Measurements from ENCODE around the gene DYNLT1.
"Not testable (repeated sequence)": the region's sequence is repeated elsewhere in the genome, so short reads cannot be mapped to it uniquely, and the experiment has no call there.

Gene DYNLT1

DNA sequence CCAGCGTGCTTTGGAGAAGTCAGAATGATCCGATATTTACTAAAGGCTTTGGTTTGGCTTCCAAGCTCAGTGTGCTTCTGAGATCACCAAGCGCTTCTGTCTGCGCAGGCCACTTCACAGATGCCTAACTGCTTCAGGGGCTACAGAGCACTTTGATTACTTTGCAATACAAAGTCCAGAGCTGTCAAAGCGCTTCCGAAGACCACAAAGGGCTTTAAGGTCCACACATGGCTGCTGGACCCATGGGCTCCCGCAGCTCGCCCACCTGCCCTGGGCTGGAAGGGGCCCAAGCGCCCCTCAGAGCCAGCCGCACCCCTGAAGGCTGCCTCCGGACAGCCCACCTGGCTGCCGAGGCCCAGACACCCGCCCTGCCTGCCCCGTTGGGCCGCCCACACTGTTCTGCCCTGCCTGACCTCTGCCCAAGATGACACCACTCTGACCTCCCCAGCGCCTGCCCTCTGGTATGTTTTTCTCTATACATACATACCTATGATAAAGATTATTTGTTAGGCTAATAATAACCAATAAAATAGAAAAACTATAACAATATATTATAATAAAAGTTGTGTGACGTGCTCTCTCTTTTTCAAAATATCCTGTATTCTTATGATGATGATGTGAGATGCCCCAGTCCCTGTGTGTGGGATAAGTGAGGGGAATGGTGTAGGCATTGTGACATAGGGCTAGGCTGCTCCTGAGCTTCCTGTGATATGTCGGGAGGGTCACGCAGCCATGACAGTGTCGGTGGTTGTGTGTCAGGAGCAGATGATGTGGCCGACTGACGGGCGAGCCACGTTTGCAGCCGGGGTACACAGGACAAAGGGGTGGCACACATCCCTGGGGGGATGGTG, 22.6 kb downstream of the DYNLT1 start:
- DNase-seq (ENCODE audit: low spot score) = no peak

DNA sequence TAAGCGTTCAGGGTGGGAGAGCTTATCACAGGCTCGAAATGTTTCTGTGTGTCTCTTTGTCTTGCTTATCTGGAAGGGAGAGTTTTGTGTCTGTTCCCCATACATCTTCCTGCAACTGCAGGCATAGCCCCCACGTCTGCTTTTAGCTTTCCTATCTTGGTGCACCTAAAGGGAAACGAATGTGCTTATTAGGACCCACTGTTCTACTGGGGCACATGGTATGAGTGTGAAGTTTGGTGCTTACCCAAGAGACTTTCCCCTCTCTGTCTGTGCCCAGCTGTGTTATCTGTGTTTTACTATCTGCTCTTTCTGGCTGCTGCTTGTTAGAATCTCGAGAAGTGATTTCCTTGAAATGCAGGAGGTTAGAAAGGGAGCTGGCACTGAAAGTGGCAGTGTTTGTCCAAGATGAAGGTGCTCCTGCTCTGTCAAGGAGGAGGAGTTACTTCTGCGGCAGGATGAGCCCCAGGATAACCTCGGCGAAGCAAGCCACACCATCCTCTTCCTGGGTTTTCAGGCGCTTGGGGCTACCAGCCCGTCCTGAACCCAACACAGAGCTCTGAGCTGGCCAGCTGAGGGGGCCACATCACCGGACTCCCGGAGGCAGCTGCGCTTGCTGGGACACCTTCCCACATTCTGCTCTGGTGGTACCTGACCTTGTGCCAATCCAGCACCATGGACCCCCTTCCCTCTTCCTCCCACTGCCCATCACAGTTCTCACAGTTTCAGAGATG, 23.4 kb downstream of the DYNLT1 start:
- no peak for DNase-seq (ENCODE audit: low spot score)

DNA sequence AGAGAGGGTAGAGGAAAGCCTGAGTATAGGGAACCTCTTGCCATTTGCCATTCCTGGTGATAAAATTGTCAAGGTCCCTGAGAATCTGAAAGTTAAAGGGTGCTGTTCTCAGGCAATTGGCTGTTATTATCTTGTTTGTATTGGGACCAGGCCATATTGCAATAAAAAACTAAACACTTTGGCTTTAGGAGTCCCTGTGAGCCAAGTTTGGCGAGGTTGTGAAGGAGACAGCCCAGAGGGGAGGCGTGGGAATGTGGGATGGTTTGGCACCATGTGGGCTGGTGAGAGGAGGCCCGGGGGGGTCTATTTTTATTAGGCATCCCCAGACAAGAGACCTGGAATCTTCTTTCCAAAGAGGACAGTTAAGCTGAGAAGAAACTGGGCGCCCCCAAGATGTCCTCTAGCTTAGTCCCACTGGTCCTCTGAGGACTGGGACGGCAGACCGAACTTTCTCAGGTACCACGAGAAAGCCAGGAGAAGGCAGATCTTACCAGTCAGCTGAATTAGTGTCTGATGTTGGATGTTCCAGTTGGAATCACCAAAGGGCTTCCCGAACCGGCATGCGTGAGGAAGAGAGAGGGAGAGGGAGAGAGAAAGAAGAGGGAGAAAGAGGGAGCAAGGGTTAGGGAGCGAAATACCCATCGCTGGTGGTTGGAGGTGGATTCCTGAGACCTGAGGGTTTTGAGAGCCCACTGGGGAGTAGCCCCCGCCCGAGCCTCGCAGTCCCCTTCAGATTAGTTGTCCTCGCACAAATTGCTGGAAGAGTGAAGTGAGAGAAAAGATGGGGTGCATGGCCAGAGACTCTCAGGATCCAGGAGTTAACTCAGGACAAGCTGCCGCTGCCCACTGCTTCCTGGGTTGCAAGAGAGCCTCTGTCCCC, 24.4 kb downstream of the DYNLT1 start:
- DNase-seq (ENCODE audit: low spot score) = no peak

DNA sequence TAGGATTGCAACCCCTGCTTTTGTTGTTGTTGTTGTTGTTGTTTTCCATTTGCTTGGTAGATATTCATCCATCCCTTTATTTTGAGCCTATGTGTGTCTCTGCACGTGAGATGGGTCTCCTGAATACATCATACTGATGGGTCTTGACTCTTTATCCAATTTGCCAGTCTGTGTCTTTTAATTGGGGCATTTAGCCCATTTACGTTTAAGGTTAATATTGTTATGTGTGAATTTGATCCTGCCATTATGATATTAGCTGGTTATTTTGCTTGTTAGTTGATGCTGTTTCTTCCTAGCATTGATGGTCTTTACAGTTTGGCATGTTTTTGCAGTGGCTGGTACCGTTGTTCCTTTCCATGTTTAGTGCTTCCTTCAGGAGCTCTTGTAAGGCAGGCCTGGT, 26.3 kb downstream of the DYNLT1 start:
- not testable (repeated sequence) for DNase-seq (ENCODE audit: low spot score)

DNA sequence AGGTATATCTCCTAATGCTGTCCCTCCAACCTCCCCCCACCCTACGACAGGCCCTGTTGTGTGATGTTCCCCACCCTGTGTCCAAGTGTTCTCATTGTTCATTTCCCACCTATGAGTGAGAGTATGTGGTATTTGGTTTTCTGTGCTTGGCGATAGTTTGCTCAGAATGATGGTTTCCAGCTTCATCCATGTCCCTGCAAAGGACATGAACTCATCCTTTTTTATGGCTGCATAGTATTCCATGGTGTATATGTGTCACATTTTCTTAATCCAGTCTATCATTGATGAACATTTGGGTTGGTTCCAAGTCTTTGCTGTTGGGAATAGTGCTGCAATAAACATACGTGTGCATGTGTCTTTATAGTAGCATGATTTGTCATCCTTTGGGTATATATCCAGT, 29.9 kb downstream of the DYNLT1 start:
- not testable (repeated sequence) for DNase-seq (ENCODE audit: low spot score)

DNA sequence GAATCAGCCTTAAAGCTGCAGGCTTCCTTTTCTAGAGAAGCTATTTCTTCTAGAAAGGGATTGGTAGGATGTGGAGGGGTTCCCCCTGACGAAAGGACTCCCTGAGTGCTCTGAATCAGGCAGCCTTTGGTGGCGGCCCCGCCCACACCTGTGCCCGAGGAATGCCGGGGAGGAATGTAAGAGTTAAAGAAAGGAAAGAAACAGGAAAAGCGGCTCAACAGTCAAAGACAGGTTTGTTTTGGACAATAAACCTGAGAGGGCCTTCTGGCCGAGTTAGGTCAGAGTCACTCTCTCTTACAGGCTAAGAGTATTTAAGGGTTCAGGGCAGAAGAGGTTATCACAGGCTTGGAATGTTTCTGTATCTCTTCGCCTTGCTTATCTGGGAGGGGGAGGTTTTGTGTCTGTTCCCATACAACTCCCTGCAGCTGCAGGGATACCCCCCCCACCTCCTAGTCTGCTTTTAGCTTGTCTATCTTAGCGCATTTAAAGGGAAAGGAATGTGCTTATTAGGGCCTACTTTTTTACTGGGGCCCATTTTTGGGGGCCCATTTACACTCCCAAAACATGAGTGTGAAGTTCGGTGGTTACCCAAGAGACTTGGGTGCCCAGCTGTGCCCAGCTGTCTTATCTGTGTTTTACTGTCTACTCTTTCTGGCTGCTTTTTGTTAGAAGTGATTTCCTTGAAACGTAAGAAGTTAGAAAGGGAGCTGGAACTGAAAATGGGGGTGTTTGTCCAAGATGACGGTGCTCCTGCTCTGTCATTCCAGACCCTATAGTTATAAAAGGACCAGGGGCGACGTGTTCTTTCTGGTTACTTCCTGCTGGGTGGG, 32.8 kb downstream of the DYNLT1 start:
- no peak for DNase-seq (ENCODE audit: low spot score)

DNA sequence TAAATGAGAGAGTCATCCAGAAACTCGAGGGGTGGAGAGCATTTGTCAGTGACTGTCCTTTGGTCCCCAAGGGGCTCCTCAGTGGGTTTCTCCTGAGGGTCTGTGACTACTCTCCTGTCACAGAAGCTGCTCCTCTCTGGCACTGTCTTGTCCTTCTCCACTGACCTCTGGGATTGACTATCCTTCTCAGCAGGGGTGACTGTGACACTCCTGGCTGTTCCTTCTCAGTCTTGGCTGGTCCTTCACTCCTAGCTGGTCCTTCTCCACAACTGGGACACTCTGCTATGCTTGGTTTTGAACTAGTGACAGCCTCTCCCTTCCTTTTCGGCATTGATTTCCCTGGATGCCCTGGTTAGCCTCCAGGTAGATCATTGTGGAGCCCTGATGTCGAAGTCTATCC, 33.5 kb downstream of the DYNLT1 start:
- no peak for DNase-seq (ENCODE audit: low spot score)

DNA sequence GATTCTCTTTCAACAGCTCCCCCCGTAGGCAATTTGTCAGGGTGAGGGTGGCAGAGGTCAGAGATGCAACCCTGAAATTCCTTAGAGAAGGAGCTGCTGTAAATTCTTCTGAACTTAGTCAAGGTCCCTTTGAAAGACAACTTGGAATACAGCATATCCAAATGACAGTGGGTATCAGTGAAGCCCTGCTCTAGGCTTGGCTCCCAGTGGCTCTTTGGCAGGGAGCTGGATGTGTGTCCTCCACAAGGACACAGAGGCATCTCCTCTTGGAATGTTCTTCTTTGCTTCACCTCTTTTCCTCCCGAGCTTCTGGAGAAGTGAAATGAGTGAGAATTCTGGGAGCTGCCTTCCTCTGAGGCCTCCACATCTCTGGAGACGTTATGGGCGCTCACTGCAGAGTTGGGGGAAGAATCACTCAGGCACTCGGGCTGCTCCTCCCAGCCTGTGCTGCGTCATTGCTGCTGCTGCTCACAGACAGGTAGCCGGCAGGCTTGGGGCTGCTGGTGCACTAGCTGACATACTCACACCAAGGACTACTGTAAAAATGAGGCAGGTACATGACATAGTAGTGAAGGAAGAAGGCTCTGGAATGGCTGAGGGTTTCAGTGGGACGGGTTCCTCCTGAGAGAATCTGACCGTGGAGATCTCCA, 34.1 kb downstream of the DYNLT1 start:
- no peak for DNase-seq (ENCODE audit: low spot score)

DNA sequence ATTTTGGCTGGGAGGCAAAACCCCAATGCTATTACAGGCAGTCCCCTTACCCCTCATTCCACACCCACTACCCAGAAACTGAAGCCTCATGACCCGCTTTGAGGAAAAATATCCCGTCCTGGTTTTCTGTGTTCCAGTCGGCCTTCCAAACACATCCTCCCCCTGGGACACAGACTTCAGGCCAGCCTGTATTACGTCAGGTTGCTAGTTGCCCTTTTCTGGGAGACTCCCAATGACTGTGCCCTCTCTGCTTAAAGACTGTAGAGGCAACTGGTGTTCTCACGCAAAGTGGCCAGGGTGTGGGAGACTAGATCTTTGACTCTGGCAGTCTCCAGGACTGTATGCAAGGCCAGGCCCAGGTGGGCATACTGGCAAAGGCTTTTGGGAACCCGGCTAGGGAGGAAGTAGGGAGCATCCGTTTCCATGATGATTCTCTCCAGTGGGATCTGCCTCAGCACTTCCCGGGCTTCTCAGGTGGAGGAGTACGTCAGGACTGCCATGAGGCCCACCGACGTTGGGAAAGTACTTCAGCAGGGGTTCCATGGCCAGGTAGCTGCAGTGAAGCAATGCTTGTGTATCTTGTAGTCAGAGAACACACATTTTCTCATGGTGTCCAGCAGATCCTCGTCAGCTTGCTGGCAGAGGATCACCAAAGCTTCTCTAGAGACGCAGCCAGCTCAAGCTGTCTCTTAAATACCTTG, 34.9 kb downstream of the DYNLT1 start:
- no peak for DNase-seq (ENCODE audit: low spot score)

DNA sequence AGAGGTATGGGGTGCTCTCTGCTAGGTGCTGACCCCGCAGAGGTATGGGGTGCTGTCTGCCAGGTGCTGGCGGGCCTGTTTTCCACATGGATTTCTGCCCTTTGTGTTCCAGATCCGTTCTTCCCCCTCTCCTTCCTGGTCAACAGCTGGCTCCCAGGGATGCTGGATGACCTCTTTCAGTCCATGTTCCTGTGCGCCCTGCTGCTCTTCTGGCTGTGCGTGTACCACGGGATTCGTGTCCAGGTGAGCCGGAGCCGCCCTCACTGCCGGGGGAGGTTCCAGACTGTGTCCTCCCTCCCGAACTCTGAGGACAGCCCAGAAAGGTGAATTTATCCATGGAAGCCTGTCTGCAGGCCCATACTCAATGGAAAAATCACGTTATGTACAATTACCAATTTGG, 36.3 kb downstream of the DYNLT1 start:
- DNase-seq (ENCODE audit: low spot score) = no peak

DNA sequence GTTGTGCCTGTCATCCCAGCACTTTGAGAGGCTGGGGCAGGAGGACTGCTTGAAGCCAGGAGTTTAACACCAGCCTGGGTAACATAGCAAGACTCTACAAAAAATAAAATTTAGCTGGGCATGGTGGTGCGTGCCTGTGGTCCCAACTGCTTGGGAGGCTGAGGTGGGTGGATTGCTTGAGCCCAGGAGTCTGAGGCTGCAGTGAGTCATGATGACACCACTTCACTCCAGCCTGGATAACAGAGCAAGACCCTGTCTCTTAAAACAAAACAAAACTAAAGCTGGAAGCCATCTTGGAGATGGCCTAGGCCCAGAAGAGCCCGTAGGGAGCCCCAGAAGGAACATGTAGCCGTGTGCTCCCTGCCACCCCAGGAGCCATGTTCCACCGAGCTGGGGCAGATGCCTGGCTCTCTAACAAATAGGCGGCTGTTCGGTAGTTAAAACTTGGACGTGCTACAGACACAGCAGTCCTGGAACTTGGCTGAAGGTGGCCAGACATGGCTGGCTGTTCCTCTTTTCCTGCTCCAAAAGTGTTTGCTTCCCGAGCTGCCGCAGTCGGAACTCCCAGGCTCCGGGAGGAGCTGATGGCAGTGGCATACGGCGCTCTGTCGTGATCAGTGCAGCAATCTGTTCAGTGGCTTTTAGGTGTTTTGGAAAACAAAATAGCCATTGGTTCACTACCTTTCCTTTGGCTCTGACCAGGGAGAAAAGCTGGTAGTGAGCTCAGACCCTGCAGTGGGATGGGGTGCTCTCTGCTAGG, 37.0 kb downstream of the DYNLT1 start:
- DNase-seq (ENCODE audit: low spot score) = no peak

DNA sequence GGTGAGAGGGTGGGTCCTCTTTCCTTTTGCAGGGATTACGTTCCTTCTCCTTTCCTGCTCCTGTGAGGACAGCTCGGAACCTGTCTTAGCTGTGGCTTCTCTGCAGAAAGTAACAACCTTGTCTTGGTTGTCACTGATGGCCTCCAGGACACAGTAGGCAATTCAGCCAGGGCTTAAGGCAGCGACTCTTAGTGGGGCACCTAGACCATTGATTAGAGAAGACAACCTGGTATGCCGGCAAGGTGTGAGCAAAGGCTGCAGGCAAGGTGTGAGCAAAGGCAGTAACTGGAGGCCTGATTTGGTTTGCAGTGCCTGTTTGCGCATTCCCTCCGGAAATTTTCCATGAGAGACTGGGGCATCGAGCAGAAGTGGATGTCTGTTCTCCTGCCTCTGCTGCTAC, 37.6 kb downstream of the DYNLT1 start:
- no peak for DNase-seq (ENCODE audit: low spot score)

DNA sequence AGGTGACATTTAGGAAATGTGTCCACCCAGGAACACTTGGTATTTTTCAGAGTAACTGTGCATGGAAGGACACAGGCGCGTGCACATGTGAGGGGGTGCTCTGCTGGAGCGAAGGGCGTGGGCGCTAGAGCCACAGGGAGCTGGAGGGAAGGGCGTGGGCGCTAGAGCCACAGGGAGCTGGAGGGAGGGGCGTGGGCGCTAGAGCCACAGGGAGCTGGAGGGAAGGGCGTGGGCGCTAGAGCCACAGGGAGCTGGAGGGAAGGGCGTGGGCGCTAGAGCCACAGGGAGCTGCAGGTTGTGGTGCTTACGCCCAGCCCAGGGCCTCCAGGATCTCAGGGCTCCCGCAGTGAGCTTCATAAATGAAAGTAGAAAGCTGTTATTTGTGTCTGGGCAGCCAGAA, 38.5 kb downstream of the DYNLT1 start:
- not testable (repeated sequence) for DNase-seq (ENCODE audit: low spot score)

DNA sequence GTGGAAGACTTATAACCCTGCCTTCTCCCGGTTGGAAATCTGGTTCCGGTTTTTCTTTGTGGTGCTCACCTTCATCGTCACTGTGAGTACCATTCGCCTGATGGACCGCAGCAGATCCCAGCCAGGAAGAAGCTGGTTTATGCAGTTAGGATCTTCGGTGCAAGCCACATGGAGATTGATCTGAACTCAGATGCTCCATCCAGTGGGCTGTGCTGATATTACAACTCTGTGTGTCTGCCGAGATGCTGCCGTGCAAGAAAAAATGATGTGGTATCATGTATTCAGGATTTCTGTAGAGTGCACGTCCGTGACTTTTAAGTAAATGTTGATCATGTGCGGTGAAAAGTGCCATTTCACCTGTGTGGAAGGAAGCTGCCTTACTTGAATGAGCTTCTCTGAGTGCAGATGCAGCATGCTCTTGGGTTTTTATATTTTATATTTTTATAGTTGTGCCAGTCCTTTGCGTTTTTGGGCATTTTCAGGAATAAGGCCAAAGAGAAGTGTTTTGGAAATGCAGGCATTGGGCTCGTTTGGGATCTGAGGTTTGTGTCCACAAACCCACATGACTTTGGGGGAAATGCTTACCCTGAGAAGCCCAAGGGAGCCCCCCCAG, 39.2 kb downstream of the DYNLT1 start:
- no peak for DNase-seq (ENCODE audit: low spot score)

DNA sequence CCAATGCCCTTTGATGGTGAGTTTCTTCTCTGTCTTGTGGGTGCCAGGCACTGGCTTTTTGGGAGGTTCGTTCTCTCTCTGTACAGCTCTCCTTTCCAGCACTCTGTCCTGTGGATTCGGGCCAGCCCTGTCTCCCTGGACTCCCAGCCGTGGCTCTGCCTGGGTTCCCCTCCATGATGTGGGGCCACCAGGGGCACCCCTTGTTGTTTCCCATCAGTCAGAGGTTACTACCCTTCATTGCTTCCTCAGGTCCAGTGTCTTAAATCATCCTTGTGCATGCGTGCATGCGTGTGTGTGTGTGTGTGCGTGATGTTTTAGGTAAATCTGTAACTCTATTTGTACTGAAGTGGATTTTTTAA, 40.5 kb downstream of the DYNLT1 start:
- no peak for DNase-seq (ENCODE audit: low spot score)

DNA sequence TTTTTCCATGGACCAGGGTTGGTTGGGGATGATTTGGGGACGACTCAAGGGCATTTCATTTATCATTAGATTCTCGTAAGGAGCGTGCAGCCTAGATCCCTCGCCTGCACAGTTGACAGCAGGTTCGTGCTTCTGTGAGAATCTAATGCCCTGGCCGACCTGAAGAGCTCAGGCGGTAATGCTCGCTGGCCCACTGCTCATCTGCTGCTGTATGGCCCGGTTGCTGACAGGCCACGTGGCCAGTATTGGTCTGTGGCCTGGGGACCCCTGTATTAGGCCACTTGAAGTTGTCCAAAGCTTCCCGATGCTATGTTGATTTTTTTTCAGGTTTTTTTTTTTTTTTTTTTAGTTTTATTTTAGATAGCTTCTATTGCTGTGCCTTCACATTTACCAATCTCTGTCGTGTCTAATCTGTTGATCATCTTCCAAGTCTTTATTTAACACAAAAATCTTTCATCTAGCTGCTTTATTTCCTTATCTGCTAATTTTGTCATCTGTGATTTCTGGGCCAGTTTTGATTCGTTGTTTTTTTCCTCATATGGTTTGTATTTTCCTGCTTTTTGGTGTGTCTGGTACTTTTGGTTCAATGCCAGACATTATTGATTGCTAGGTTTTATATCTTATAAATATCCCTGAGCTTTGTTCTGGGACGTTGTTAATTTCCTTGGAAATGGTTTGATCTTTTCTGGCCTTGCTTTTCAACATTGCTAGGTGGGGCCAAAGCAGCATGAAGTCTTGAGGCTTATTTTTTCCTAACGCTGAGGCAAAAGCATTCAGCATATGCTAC, 41.1 kb downstream of the DYNLT1 start:
- DNase-seq (ENCODE audit: low spot score) = no peak

DNA sequence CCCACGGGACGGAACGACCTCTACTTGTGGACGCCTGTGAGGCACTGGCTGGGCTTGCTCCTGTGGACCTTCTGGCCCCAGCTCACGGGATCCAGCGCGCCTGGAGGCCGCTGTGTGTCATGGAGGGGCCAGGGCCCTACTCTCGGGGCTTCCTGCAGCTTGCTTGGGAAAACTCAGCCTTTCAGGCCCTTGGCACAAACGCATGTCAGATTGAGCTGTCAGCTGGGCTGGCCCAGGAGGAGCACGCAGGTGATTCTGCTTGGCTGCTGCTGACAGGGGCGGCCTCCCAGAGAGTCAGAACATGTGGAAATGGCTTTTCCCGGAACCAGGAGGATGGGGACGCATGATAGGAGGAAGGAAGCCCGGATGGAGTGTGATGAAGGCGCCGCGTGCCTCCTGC, 44.9 kb downstream of the DYNLT1 start:
- DNase-seq (ENCODE audit: low spot score) = no peak

DNA sequence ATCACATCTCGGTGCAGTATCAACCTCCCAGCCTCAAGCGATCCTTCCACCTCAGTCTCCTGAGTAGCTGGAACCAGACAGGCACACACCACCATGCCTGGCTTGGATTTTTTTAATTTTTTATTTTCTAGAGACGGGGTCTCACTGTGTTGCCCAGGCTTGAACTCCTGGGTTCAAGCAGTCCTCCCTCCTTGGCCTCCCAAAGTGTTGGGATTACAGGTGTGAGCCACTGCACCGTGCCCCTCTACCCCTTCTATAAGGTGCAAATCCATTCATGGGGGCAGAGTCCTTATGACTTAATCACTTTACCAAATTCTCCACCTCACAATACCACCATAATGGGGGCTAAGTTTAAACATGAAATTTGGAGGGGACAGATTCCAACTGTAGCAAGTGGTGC, 47.0 kb downstream of the DYNLT1 start:
- no peak for DNase-seq (ENCODE audit: low spot score)

DNA sequence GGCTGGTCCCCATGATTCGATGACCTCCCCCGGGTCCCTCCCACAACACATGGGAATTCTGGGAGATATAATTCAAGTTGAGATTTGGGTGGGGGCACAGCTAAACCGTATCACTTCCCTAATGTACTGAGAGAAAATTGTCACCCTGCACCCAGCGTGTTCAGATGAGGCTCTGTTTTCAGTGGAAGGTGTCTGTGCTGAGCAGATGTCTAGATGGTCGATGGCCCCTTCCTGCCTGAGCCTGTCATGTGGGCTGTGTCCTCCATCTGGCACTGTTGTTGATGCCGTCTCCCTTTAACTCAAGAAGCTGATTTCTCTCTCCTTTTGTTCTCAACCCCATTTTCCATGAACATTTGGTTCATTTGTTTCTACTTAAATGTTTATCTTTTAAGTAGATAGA, 47.7 kb downstream of the DYNLT1 start:
- DNase-seq (ENCODE audit: low spot score) = no peak

Data from left forelimb (tissue), 1 donor.